ENCODE data around the gene VPS51.

VPS51 gene

GRCh38 chr11:65095974-65096806 lies at the start of gene VPS51:
Gene VPS51 (plus strand): TSS chr11:65096214. CDS start chr11:65096251, 37 bp downstream.
- peak; percentile 97 for DNase-seq (ENCODE audit: low spot score)

GRCh38 chr11:65047581-65048422 lies 48.2 kb upstream of the VPS51 start:
- DNase-seq (ENCODE audit: low spot score): no peak

- DNase-seq (ENCODE audit: low spot score): no peak
Observed at GRCh38 chr11:65051398-65051858, 44.6 kb upstream of the VPS51 start.

GRCh38 chr11:65053827-65054508 lies 42.0 kb upstream of the VPS51 start:
- no peak for DNase-seq (ENCODE audit: low spot score)

GRCh38 chr11:65055538-65055937 lies 40.5 kb upstream of the VPS51 start:
- no peak for DNase-seq (ENCODE audit: low spot score)

- no peak for DNase-seq (ENCODE audit: low spot score)
Observed at GRCh38 chr11:65056999-65057398, 39.0 kb upstream of the VPS51 start.

- no peak for DNase-seq (ENCODE audit: low spot score)
Observed at GRCh38 chr11:65057526-65057925, 38.5 kb upstream of the VPS51 start.

GRCh38 chr11:65058012-65058411 lies 38.0 kb upstream of the VPS51 start:
- DNase-seq (ENCODE audit: low spot score): no peak

GRCh38 chr11:65058419-65059054 lies 37.5 kb upstream of the VPS51 start, which contains the start of gene NAALADL1:
Gene NAALADL1 (minus strand): TSS chr11:65058553. CDS start chr11:65058521, 32 bp downstream.
- DNase-seq (ENCODE audit: low spot score): no peak

GRCh38 chr11:65059523-65059922 lies 36.5 kb upstream of the VPS51 start:
- DNase-seq (ENCODE audit: low spot score): no peak

- DNase-seq (ENCODE audit: low spot score): no peak
Observed at GRCh38 chr11:65059959-65060824, 35.8 kb upstream of the VPS51 start.

- DNase-seq (ENCODE audit: low spot score): no peak
Observed at GRCh38 chr11:65060913-65061408, 35.1 kb upstream of the VPS51 start.

- DNase-seq (ENCODE audit: low spot score): no peak
Observed at GRCh38 chr11:65063532-65063931, 32.5 kb upstream of the VPS51 start.

GRCh38 chr11:65064847-65065240 lies 31.2 kb upstream of the VPS51 start:
- DNase-seq (ENCODE audit: low spot score): no peak

GRCh38 chr11:65065851-65066250 lies 30.2 kb upstream of the VPS51 start:
- no peak for DNase-seq (ENCODE audit: low spot score)

- no peak for DNase-seq (ENCODE audit: low spot score)
Observed at GRCh38 chr11:65066315-65066714, 29.7 kb upstream of the VPS51 start.

- no peak for DNase-seq (ENCODE audit: low spot score)
Observed at GRCh38 chr11:65066805-65067291, 29.2 kb upstream of the VPS51 start.

- no peak for DNase-seq (ENCODE audit: low spot score)
Observed at GRCh38 chr11:65067446-65067845, 28.6 kb upstream of the VPS51 start.

- DNase-seq (ENCODE audit: low spot score): no peak
Observed at GRCh38 chr11:65069217-65069616, 26.8 kb upstream of the VPS51 start.

GRCh38 chr11:65071907-65072630 lies 23.9 kb upstream of the VPS51 start:
- no peak for DNase-seq (ENCODE audit: low spot score)

All from COLO829 (cell line).